Osteocyte (in vitro differentiated cells): ENCODE data around the gene PJA2. TPM values are rescaled to one million over a fixed set of nuclear protein-coding genes. Genes with fewer than 3 reads are reported as not detected.

Experiments
- DNase-seq: peaks from one replicate; pipeline ENCODE4 v3.0.0; 2021; ENCODE audit warnings: mixed read lengths; ENCODE audit not compliant: unreplicated experiment; ENCODE audit errors: extremely low spot score
- H3K27ac Mint-ChIP-seq: one replicate; pipeline ENCODE4 v1.8.0; 2021; ENCODE audit warnings: mild to moderate bottlenecking, mixed read lengths; ENCODE audit not compliant: unreplicated experiment
- H3K27me3 Mint-ChIP-seq: one replicate; pipeline ENCODE4 v1.8.0; 2021; ENCODE audit warnings: mixed read lengths; ENCODE audit not compliant: unreplicated experiment
- H3K36me3 Mint-ChIP-seq: one replicate; pipeline ENCODE4 v1.8.0; 2021; ENCODE audit warnings: mixed read lengths; ENCODE audit not compliant: unreplicated experiment
- H3K4me1 Mint-ChIP-seq: one replicate; pipeline ENCODE4 v1.8.0; 2021; ENCODE audit warnings: mixed read lengths; ENCODE audit not compliant: unreplicated experiment
- H3K4me3 Mint-ChIP-seq: one replicate; pipeline ENCODE4 v1.8.0; 2021; ENCODE audit warnings: mild to moderate bottlenecking, moderate library complexity, mixed read lengths; ENCODE audit not compliant: unreplicated experiment
- H3K9me3 Mint-ChIP-seq: one replicate; pipeline ENCODE4 v1.8.0; 2021; ENCODE audit warnings: mixed read lengths; ENCODE audit not compliant: unreplicated experiment
- CTCF ChIP-seq: fragments of 200-600 bp; sonication (generic); IDR thresholded peaks from 2 replicates; pipeline ENCODE4 v1.5.0; 2021; ENCODE audit warnings: antibody characterized with exemption, mild to moderate bottlenecking, moderate library complexity
- total RNA-seq: library from RNA; stranded (reverse); gene quantifications from 2 replicates; pipeline ENCODE4 v1.2.1, GENCODE V29; 2021

Gene PJA2
- total RNA-seq, 1 donor from 2014 or later = 102 TPM

GRCh38 chr5:109307951-109308350 lies 101.8 kb downstream of the PJA2 start:
- no peak overlapping the region for H3K27ac Mint-ChIP-seq
- DNase-seq = no peak
- no peak for TF ChIP-seq CTCF
- H3K36me3 Mint-ChIP-seq = peaks cover 2% of the 10 kb centered on the region
- H3K9me3 Mint-ChIP-seq = no peaks in the 10 kb centered on the region
- no peak overlapping the region for H3K4me3 Mint-ChIP-seq
- no peaks in the 10 kb centered on the region for H3K4me1 Mint-ChIP-seq
- H3K27me3 Mint-ChIP-seq = no peaks in the 10 kb centered on the region

GRCh38 chr5:109307456-109307855 lies 102.3 kb downstream of the PJA2 start:
- H3K27ac Mint-ChIP-seq = no peak overlapping the region
- H3K4me3 Mint-ChIP-seq = no peak overlapping the region
- H3K27me3 Mint-ChIP-seq = no peaks in the 10 kb centered on the region
- no peak for TF ChIP-seq CTCF
- no peaks in the 10 kb centered on the region for H3K9me3 Mint-ChIP-seq
- no peak for DNase-seq
- no peaks in the 10 kb centered on the region for H3K4me1 Mint-ChIP-seq
- H3K36me3 Mint-ChIP-seq = peaks cover 2% of the 10 kb centered on the region

GRCh38 chr5:109305352-109305751 lies 104.4 kb downstream of the PJA2 start:
- DNase-seq = no peak
- Mint-ChIP-seq H3K4me3 (no peak overlapping the region), H3K9me3 (no peaks in the 10 kb centered on the region), H3K4me1 (no peaks in the 10 kb centered on the region), H3K27me3 (no peaks in the 10 kb centered on the region), H3K27ac (no peak overlapping the region), H3K36me3 (no peaks in the 10 kb centered on the region)
- no peak for TF ChIP-seq CTCF

GRCh38 chr5:109304309-109304708 lies 105.5 kb downstream of the PJA2 start:
- H3K9me3 Mint-ChIP-seq = no peaks in the 10 kb centered on the region
- no peaks in the 10 kb centered on the region for H3K36me3 Mint-ChIP-seq
- TF ChIP-seq CTCF = no peak
- no peak overlapping the region for H3K4me3 Mint-ChIP-seq
- no peak overlapping the region for H3K27ac Mint-ChIP-seq
- H3K27me3 Mint-ChIP-seq = no peaks in the 10 kb centered on the region
- no peak for DNase-seq
- H3K4me1 Mint-ChIP-seq = no peaks in the 10 kb centered on the region

GRCh38 chr5:109300367-109300766 lies 109.4 kb downstream of the PJA2 start:
- DNase-seq = no peak
- Mint-ChIP-seq H3K9me3 (no peaks in the 10 kb centered on the region), H3K4me1 (no peaks in the 10 kb centered on the region), H3K4me3 (no peak overlapping the region), H3K27ac (no peak overlapping the region), H3K27me3 (no peaks in the 10 kb centered on the region), H3K36me3 (no peaks in the 10 kb centered on the region)
- TF ChIP-seq CTCF = no peak
